HepG2 (cell line): ENCODE measurements around the gene MEA1. TPM values are rescaled to one million over a fixed set of nuclear protein-coding genes. Genes with fewer than 3 reads are reported as not detected.
A peak's percentile ranks its signal among the peaks of the same experiment; 100 is the strongest.

Experiments
- AHDC1 ChIP-seq: sonication (generic); formaldehyde crosslinking; IDR thresholded peaks from 2 replicates; pipeline ENCODE4 v1.5.1; 2020; ENCODE audit warnings: mild to moderate bottlenecking, missing genetic modification reagents, borderline replicate concordance
- FOXM1 ChIP-seq: sonication (generic); formaldehyde crosslinking; IDR thresholded peaks from 2 replicates; pipeline ENCODE4 v1.5.0; 2020; ENCODE audit warnings: missing genetic modification reagents
- KIAA2018 ChIP-seq: sonication (generic); formaldehyde crosslinking; IDR thresholded peaks from 2 replicates; pipeline ENCODE4 v1.5.0; 2020; ENCODE audit warnings: mild to moderate bottlenecking, missing genetic modification reagents, borderline replicate concordance
- KLF9 ChIP-seq: IDR thresholded peaks from 2 replicates; pipeline ENCODE4 v1.6.1; 2016; ENCODE audit warnings: low read depth
- NAIF1 ChIP-seq: sonication (generic); formaldehyde crosslinking; IDR thresholded peaks from 2 replicates; pipeline ENCODE4 v1.5.0; 2020; ENCODE audit warnings: mild to moderate bottlenecking, missing genetic modification reagents, borderline replicate concordance
- TCF12 ChIP-seq, 2 experiments: fragments of 450-650 bp in 1 of 2; sonication (generic) in 1 of 2; formaldehyde crosslinking in 1 of 2; IDR thresholded peaks; 2 replicates each; pipeline versions ENCODE4 v1.6.1 to v1.8.0; 2017 to 2022; ENCODE audit warnings: antibody characterized with exemption in 1 of 2, mild to moderate bottlenecking in 1 of 2, missing genetic modification reagents in 1 of 2, moderate library complexity in 1 of 2
- ZSCAN25 ChIP-seq: sonication (generic); formaldehyde crosslinking; IDR thresholded peaks from 2 replicates; pipeline ENCODE4 v1.8.0; 2022; ENCODE audit warnings: mild to moderate bottlenecking, missing genetic modification reagents
- polyA plus RNA-seq, 8 experiments: library from polyadenylated mRNA; depleted of rRNA in 3 of 8; stranded (reverse) in 7 of 8; unstranded in 1 of 8; fragments of >200 nt; fragmentation: Illumina TruSeq in 4 of 8; extraction: Trizol in 4 of 8; gene quantifications; 2 replicates each; pipeline versions ENCODE4 v1.2.1 to v1.2.3, GENCODE V29; 2011 to 2016; ENCODE audit warnings: low read depth in 4 of 8, missing spikeins in 1 of 8, mixed read lengths in 1 of 8; ENCODE audit not compliant: insufficient read depth in 1 of 8
- total RNA-seq, 5 experiments: library from RNA; depleted of rRNA; stranded (reverse); fragments of >200 nt; fragmentation: Illumina TruSeq; extraction: Trizol; gene quantifications; 2 replicates each; pipeline ENCODE4 v1.2.3, GENCODE V29; 2016; ENCODE audit warnings: low read depth in 1 of 5
- TF ChIP-seq, protein P1 (sequence below): sonication (generic); formaldehyde crosslinking; IDR thresholded peaks from 2 replicates; pipeline ENCODE4 v1.8.0; 2023; ENCODE audit warnings: mild to moderate bottlenecking, missing genetic modification reagents
- TF ChIP-seq, protein P2 (sequence below): sonication (generic); formaldehyde crosslinking; IDR thresholded peaks from 2 replicates; pipeline ENCODE4 v1.9.0; 2021; ENCODE audit warnings: missing genetic modification reagents, borderline replicate concordance

Gene MEA1
- total and polyA plus RNA-seq, 2 of the 13 experiments (the other 11 are each of a cell fraction or from before 2014, with no cell fraction given), result 75.6 to 86.2 TPM

GRCh38 chr6:43052842-43053544 lies 39.2 kb upstream of the MEA1 start (continued):
- TF ChIP-seq TCF12 (IDR thresholded peaks at IDR 0.05) (no peak), TCF12 (CRISPR knock-in tag; IDR thresholded peaks at IDR 0.05) (no peak), KLF9 (CRISPR knock-in tag) (no peak), KIAA2018 (CRISPR knock-in tag) (no peak), FOXM1 (CRISPR knock-in tag) (no peak), NAIF1 (CRISPR knock-in tag) (no peak), ZSCAN25 (no peak), AHDC1 (CRISPR knock-in tag) (peak; percentile 57)
- TF ChIP-seq, protein P1, sequence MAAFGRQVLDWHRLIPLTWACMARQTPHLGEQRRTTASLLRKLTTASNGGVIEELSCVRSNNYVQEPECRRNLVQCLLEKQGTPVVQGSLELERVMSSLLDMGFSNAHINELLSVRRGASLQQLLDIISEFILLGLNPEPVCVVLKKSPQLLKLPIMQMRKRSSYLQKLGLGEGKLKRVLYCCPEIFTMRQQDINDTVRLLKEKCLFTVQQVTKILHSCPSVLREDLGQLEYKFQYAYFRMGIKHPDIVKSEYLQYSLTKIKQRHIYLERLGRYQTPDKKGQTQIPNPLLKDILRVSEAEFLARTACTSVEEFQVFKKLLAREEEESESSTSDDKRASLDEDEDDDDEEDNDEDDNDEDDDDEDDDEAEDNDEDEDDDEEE (CRISPR knock-in tag), result no peak
- TF ChIP-seq, protein P2, sequence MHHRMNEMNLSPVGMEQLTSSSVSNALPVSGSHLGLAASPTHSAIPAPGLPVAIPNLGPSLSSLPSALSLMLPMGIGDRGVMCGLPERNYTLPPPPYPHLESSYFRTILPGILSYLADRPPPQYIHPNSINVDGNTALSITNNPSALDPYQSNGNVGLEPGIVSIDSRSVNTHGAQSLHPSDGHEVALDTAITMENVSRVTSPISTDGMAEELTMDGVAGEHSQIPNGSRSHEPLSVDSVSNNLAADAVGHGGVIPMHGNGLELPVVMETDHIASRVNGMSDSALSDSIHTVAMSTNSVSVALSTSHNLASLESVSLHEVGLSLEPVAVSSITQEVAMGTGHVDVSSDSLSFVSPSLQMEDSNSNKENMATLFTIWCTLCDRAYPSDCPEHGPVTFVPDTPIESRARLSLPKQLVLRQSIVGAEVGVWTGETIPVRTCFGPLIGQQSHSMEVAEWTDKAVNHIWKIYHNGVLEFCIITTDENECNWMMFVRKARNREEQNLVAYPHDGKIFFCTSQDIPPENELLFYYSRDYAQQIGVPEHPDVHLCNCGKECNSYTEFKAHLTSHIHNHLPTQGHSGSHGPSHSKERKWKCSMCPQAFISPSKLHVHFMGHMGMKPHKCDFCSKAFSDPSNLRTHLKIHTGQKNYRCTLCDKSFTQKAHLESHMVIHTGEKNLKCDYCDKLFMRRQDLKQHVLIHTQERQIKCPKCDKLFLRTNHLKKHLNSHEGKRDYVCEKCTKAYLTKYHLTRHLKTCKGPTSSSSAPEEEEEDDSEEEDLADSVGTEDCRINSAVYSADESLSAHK (CRISPR knock-in tag), result no peak
